Activated CD4-positive, CD25-positive, alpha-beta regulatory T cell treated with anti-CD3 and anti-CD28 coated beads, Interleukin-2, amount 50 U/mL, for 16 hours (primary cell): Measurements from ENCODE around the gene CACUL1.

ENCODE experiments used
- DNase-seq: peaks from one replicate; pipeline ENCODE4 v3.0.0-alpha.2; 2020; ENCODE audit warnings: low read depth, low spot score

Gene CACUL1

DNA sequence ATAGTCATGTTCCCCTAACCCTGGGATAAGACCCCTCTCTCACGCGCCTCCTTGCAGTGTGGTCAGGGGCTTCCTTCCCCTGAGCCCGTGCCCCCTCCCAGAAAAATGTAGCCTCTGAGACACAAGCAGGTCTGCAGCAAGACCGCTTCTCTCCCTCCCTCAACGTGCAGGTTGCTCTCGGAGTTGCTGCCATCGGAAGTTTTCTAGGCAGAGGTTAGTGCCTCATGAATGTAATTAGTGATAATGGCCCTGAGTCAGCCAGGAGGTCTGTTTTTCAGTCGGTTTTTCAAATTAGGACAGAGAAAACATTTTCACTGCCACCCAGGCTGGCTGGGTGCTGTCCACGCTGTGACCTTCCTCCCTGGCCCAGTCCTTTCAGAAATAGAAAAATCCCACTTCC lies 116.1 kb downstream of the CACUL1 start:
- DNase-seq, result no peak

DNA sequence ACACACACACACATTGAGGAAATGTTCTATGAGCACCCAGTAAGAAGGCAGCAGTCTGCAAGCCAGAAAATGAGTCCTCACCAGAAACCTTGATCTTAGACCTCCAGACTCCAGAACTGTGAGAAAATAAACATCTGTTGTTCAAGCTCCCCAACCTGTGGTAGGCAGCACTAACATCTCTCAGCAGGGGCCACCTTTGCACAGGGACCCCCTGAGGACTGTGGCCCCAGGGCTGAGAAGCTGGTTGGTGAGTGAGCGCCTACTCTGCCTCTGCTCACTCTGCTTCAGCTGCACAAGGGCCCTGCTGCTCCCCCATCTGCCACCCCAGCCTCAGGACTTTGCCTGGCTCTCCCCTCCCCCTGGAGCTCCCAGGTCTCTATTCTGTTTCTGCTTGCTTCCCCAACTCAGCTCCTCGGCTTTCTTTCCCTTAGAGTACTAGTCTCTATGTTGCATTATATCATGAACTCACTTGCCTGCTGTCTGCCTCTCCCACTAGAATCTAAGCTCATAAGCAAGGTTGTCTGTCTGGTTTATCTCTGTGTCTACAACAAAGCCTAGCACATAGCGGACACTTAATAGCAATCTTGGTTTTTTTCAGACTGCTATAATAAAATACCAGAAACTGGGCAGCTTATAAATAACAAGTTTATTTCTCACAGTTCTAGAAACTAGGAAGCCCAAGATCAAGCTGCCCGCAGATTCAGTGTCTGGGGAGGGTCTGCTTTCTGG lies 118.9 kb downstream of the CACUL1 start:
- no peak for DNase-seq

- no peak for DNase-seq
Measured at GRCh38 chr10:118633786-118634185, 121.0 kb downstream of the CACUL1 start.

- no peak for DNase-seq
Measured at GRCh38 chr10:118629211-118629610, 125.6 kb downstream of the CACUL1 start.

- DNase-seq, result no peak
Measured at GRCh38 chr10:118628397-118628796, 126.4 kb downstream of the CACUL1 start.

DNA sequence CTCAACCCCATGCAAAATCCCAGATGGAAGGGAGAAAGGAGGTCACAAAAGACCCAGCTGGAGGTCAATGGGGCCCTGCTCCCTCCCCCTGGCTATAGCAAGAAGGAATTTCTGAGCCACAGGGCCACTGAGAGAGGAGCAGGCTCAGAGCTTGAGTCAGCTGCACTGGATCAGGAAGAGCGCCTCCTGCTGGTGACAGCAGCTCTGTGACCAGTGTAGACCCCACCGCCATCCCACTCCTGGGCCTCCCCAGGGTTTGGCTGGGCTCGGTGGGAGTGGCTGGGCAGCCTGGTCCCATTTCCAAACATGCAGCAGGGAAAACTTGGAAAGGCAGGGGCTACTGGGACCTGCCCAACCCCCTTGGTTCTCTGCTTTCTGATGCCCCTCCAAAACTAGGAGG lies 127.8 kb downstream of the CACUL1 start:
- no peak for DNase-seq
